ENCODE data around the gene NRG2. TPM values are rescaled to one million over a fixed set of nuclear protein-coding genes. Genes with fewer than 3 reads are reported as not detected.
A peak's percentile ranks its signal among the peaks of the same experiment; 100 is the strongest.

The NRG2 gene
- total RNA-seq, 6 experiments from 2014 or later = 0.07 to 0.77 (median 0.14) TPM; not detected in 1

DNA sequence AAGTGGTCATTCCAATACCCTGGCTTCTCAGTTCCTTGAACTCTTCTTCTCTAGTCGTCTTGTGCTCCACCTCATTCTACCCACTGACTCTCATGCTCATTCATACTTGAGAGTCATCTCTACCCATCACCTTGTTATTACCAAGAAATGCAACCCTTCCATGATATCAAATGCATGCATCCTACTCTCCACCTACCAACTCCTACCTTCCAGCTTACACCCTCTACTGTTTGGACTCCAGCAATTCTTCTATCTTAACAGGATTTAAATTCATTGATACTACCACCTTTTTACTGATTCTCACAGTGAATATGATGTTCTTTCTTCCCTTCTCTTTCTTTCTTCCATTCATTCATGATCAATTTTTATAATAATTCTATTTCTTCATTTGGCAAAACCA is 30.7 kb downstream of the NRG2 start:
- DNase-seq = no peak
- Histone ChIP-seq H3K27ac (no peak overlapping the region), H3K36me3 (no peaks in the 10 kb centered on the region), H3K4me1 (no peaks in the 10 kb centered on the region), H3K27me3 (no peaks in the 10 kb centered on the region), H3K9me3 (no peaks in the 10 kb centered on the region), H3K4me3 (no peak overlapping the region)
- 70% methylated on average over 1 of the region's 1 CpG for WGBS (ENCODE audit: insufficient coverage, low coverage, low lambda C conversion rate, missing lambda C conversion rate)
- intact Hi-C loops (cut with DNase I) = no loop called here
- TF ChIP-seq, protein P1, sequence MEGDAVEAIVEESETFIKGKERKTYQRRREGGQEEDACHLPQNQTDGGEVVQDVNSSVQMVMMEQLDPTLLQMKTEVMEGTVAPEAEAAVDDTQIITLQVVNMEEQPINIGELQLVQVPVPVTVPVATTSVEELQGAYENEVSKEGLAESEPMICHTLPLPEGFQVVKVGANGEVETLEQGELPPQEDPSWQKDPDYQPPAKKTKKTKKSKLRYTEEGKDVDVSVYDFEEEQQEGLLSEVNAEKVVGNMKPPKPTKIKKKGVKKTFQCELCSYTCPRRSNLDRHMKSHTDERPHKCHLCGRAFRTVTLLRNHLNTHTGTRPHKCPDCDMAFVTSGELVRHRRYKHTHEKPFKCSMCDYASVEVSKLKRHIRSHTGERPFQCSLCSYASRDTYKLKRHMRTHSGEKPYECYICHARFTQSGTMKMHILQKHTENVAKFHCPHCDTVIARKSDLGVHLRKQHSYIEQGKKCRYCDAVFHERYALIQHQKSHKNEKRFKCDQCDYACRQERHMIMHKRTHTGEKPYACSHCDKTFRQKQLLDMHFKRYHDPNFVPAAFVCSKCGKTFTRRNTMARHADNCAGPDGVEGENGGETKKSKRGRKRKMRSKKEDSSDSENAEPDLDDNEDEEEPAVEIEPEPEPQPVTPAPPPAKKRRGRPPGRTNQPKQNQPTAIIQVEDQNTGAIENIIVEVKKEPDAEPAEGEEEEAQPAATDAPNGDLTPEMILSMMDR (IDR thresholded peaks at IDR 0.05) = no peak
- TF ChIP-seq POLR2A (IDR thresholded peaks at IDR 0.05) = no peak
- ATAC-seq = no peak

- H3K4me3 ChIP-seq = no peak overlapping the region
These were observed 31.7 kb downstream of the NRG2 start for GRCh38 chr5:140011297-140011802.

GRCh38 chr5:140010798-140011197 is 32.3 kb downstream of the NRG2 start:
- no peak for ATAC-seq
- WGBS (ENCODE audit: insufficient coverage, low coverage, low lambda C conversion rate, missing lambda C conversion rate) = 100% methylated on average over 2 of the region's 3 CpGs
- intact Hi-C loops (cut with DNase I) = no loop called here

More at GRCh38 chr5:140011297-140011802, 31.7 kb downstream of the NRG2 start:
- Histone ChIP-seq H3K9me3 (no peaks in the 10 kb centered on the region), H3K27me3 (no peaks in the 10 kb centered on the region), H3K4me1 (no peaks in the 10 kb centered on the region), H3K36me3 (no peaks in the 10 kb centered on the region), H3K27ac (no peak overlapping the region)
- ATAC-seq (peak in 1 of 4 donors; percentile 82), DNase-seq (no peak)
- 34% methylated on average over 2 of the region's 3 CpGs for WGBS (ENCODE audit: insufficient coverage, low coverage, low lambda C conversion rate, missing lambda C conversion rate)
- TF ChIP-seq, protein P1 (IDR thresholded peaks at IDR 0.05) = no peak
- TF ChIP-seq POLR2A (IDR thresholded peaks at IDR 0.05) = no peak
- intact Hi-C loops (cut with DNase I) = no loop called here

DNA sequence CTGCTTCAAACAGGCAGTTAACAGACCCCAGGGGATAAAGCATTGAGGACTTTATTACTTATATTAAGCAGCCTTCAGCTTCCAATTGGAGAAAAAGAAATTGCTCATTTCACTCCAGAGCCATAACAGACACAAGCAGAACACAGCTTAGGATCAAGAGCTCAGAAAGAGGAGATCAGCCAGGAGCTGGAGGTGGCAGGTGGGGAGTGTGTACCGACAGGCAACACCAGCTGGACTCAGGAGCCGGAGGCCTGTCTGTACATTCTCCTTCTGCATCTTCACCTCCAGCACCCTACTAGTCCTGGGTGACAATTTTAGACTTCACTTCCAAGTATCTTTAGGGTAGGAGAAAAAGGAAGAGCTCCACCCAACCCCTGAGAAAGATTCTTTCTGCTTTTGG is 35.8 kb downstream of the NRG2 start:
- H3K4me3 ChIP-seq = no peak overlapping the region
- intact Hi-C loops (cut with DNase I) = no loop called here

More at GRCh38 chr5:140010798-140011197, 32.3 kb downstream of the NRG2 start:
- H3K9me3 ChIP-seq = no peaks in the 10 kb centered on the region
- H3K4me1 ChIP-seq = no peaks in the 10 kb centered on the region
- DNase-seq = no peak
- no peak overlapping the region for H3K27ac ChIP-seq
- TF ChIP-seq, protein P1 (IDR thresholded peaks at IDR 0.05) = no peak
- no peak for TF ChIP-seq POLR2A (IDR thresholded peaks at IDR 0.05)
- H3K36me3 ChIP-seq = no peaks in the 10 kb centered on the region
- H3K27me3 ChIP-seq = no peaks in the 10 kb centered on the region
- H3K4me3 ChIP-seq = no peak overlapping the region

More for the DNA sequence above, 35.8 kb downstream of the NRG2 start:
- DNase-seq (no peak), ATAC-seq (no peak)
- Histone ChIP-seq H3K36me3 (no peaks in the 10 kb centered on the region), H3K27me3 (no peaks in the 10 kb centered on the region), H3K9me3 (no peaks in the 10 kb centered on the region), H3K4me1 (no peaks in the 10 kb centered on the region), H3K27ac (no peak overlapping the region)
- no peak for TF ChIP-seq POLR2A (IDR thresholded peaks at IDR 0.05)
- TF ChIP-seq, protein P1 (IDR thresholded peaks at IDR 0.05) = no peak
- 94% methylated on average over 2 of the region's 2 CpGs for WGBS (ENCODE audit: insufficient coverage, low coverage, low lambda C conversion rate, missing lambda C conversion rate)
